HEK293 (cell line): Measurements from ENCODE around the gene AKT1.
A peak's percentile ranks its signal among the peaks of the same experiment; 100 is the strongest.

ENCODE experiments used
- CTCF ChIA-PET: fragments of 350-600 bp; formaldehyde crosslinking; extraction: SDS; loops from one replicate; lab custom pipeline; 2021; ENCODE audit warnings: antibody characterized with exemption; lab: Yijun Ruan, JAX
- POLR2A ChIA-PET: fragments of 300-600 bp; formaldehyde crosslinking; extraction: SDS; loops from one replicate; lab custom pipeline; 2020; ENCODE audit warnings: antibody characterized with exemption, inconsistent platforms; lab: Yijun Ruan, JAX
- H3K27ac ChIP-seq: fragments of 200-500 bp; sonication (Bioruptor generic); 2 replicates; pipeline ENCODE4 v1.5.1; 2014; ENCODE audit warnings: low read depth, low read length, control low read depth, inconsistent platforms; ENCODE audit errors: extremely low read depth
- H3K36me3 ChIP-seq, 2 experiments: fragments of 200-500 bp in 1 of 2; sonication (Bioruptor generic) in 1 of 2; 1 replicate in 1 of 2; 2 replicates in 1 of 2; pipeline ENCODE4 v1.5.1; 2014 to 2017; ENCODE audit warnings: inconsistent platforms in 2 of 2, low read length in 2 of 2; ENCODE audit not compliant: control insufficient read depth in 2 of 2, insufficient read depth in 1 of 2
- H3K4me1 ChIP-seq: fragments of 200-500 bp; sonication (Bioruptor generic); 2 replicates; pipeline ENCODE4 v1.5.1; 2014; ENCODE audit warnings: mild to moderate bottlenecking, low read length, inconsistent platforms; ENCODE audit not compliant: control insufficient read depth, insufficient read depth
- H3K4me3 ChIP-seq: 2 replicates; pipeline ENCODE4 v1.5.1; 2011; ENCODE audit warnings: low read depth, mild to moderate bottlenecking, control low read depth, low read length, moderate library complexity
- H3K9me3 ChIP-seq: fragments of 200-500 bp; sonication (Bioruptor generic); 2 replicates; pipeline ENCODE4 v1.5.1; 2014; ENCODE audit warnings: low read depth, low read length, inconsistent platforms; ENCODE audit not compliant: control insufficient read depth, insufficient read depth
- BCL11A ChIP-seq: fragments of 450-650 bp; formaldehyde crosslinking; IDR thresholded peaks from 2 replicates; pipeline ENCODE4 v1.5.1; 2016; ENCODE audit warnings: low read depth, missing biosample characterization, missing genetic modification characterization
- ELK4 ChIP-seq: IDR thresholded peaks from 2 replicates; pipeline ENCODE4 v1.6.1; 2011; ENCODE audit warnings: mild to moderate bottlenecking, low read depth, low read length, borderline replicate concordance
- GLIS1 ChIP-seq: fragments of 450-650 bp; formaldehyde crosslinking; IDR thresholded peaks from 2 replicates; pipeline ENCODE4 v1.5.1; 2016; ENCODE audit warnings: missing biosample characterization, missing genetic modification characterization
- HOXD13 ChIP-seq: sonication (generic); formaldehyde crosslinking; IDR thresholded peaks from 2 replicates; pipeline ENCODE4 v1.8.0; 2022; ENCODE audit warnings: missing genetic modification reagents, borderline replicate concordance
- PBX3 ChIP-seq: sonication (generic); formaldehyde crosslinking; IDR thresholded peaks from 2 replicates; pipeline ENCODE4 v1.8.1; 2022; ENCODE audit warnings: mild to moderate bottlenecking, moderate library complexity, missing genetic modification reagents
- PRDM10 ChIP-seq: fragments of 450-650 bp; formaldehyde crosslinking; IDR thresholded peaks from 2 replicates; pipeline ENCODE4 v1.5.1; 2016; ENCODE audit warnings: missing biosample characterization, missing genetic modification characterization
- PRDM2 ChIP-seq: fragments of 450-650 bp; formaldehyde crosslinking; IDR thresholded peaks from 2 replicates; pipeline ENCODE4 v1.5.1; 2016; ENCODE audit warnings: missing biosample characterization, missing genetic modification characterization, borderline replicate concordance
- RBAK ChIP-seq: fragments of 450-650 bp; formaldehyde crosslinking; IDR thresholded peaks from 2 replicates; pipeline ENCODE4 v1.5.1; 2016; ENCODE audit warnings: missing biosample characterization, missing genetic modification characterization
- ZBTB21 ChIP-seq: fragments of 450-650 bp; formaldehyde crosslinking; IDR thresholded peaks from 2 replicates; pipeline ENCODE4 v1.5.1; 2017; ENCODE audit warnings: missing biosample characterization, missing genetic modification characterization
- ZNF138 ChIP-seq: fragments of 450-650 bp; formaldehyde crosslinking; IDR thresholded peaks from 2 replicates; pipeline ENCODE4 v1.5.1; 2016; ENCODE audit warnings: missing biosample characterization, missing genetic modification characterization, borderline replicate concordance
- ZNF2 ChIP-seq: fragments of 450-650 bp; formaldehyde crosslinking; IDR thresholded peaks from 2 replicates; pipeline ENCODE4 v1.5.1; 2016; ENCODE audit warnings: missing biosample characterization, missing genetic modification characterization
- ZNF211 ChIP-seq: fragments of 450-650 bp; formaldehyde crosslinking; IDR thresholded peaks from 2 replicates; pipeline ENCODE4 v1.5.1; 2016; ENCODE audit warnings: low read depth, missing biosample characterization, missing genetic modification characterization
- ZNF221 ChIP-seq: fragments of 450-650 bp; formaldehyde crosslinking; IDR thresholded peaks from 2 replicates; pipeline ENCODE4 v1.5.1; 2017; ENCODE audit warnings: missing biosample characterization, missing genetic modification characterization, borderline replicate concordance
- ZNF223 ChIP-seq: fragments of 450-650 bp; formaldehyde crosslinking; IDR thresholded peaks from 2 replicates; pipeline ENCODE4 v1.5.1; 2016; ENCODE audit warnings: missing biosample characterization, missing genetic modification characterization
- ZNF350 ChIP-seq: fragments of 450-650 bp; formaldehyde crosslinking; IDR thresholded peaks from 2 replicates; pipeline ENCODE4 v1.5.0; 2017; ENCODE audit warnings: missing biosample characterization, mild to moderate bottlenecking, missing genetic modification characterization
- ZNF585B ChIP-seq: fragments of 450-650 bp; formaldehyde crosslinking; IDR thresholded peaks from 2 replicates; pipeline ENCODE4 v1.5.1; 2016; ENCODE audit warnings: missing biosample characterization, missing genetic modification characterization
- ZNF621 ChIP-seq: fragments of 450-650 bp; formaldehyde crosslinking; IDR thresholded peaks from 2 replicates; pipeline ENCODE4 v1.5.1; 2017; ENCODE audit warnings: missing biosample characterization, missing genetic modification characterization
- ZNF639 ChIP-seq: fragments of 450-650 bp; formaldehyde crosslinking; IDR thresholded peaks from 2 replicates; pipeline ENCODE4 v1.5.1; 2016; ENCODE audit warnings: missing biosample characterization, missing genetic modification characterization
- ZNF645 ChIP-seq: fragments of 450-650 bp; formaldehyde crosslinking; IDR thresholded peaks from 2 replicates; pipeline ENCODE4; 2016; ENCODE audit warnings: missing biosample characterization, missing genetic modification characterization
- ZNF747 ChIP-seq: fragments of 450-650 bp; formaldehyde crosslinking; IDR thresholded peaks from 2 replicates; pipeline ENCODE4 v1.5.1; 2016; ENCODE audit warnings: missing biosample characterization, missing genetic modification characterization
- ZNF792 ChIP-seq: fragments of 450-650 bp; formaldehyde crosslinking; IDR thresholded peaks from 2 replicates; pipeline ENCODE4 v1.5.1; 2016; ENCODE audit warnings: missing biosample characterization, missing genetic modification characterization
- ZNF843 ChIP-seq: fragments of 450-650 bp; formaldehyde crosslinking; IDR thresholded peaks from 2 replicates; pipeline ENCODE4 v1.5.1; 2016; ENCODE audit warnings: missing biosample characterization, missing genetic modification characterization

Gene AKT1

GRCh38 chr14:104786091-104786586 lies 9.4 kb downstream of the AKT1 start (continued):
- TF ChIP-seq PRDM2 (tag by site-specific recombination) (no peak), ZNF585B (no peak)

GRCh38 chr14:104785708-104786080 lies 9.9 kb downstream of the AKT1 start:
- peaks cover 0 to 87% of the 10 kb centered on the region in 2 experiments; a peak in 1 of 3 replicates for H3K36me3 ChIP-seq
- H3K27ac ChIP-seq: no peak overlapping the region
- POLR2A ChIA-PET: no interaction called here
- CTCF ChIA-PET: no interaction called here
- no peak overlapping the region for H3K4me3 ChIP-seq
- no peaks in the 10 kb centered on the region for H3K9me3 ChIP-seq
- H3K4me1 ChIP-seq: no peaks in the 10 kb centered on the region
- no peak for TF ChIP-seq ZNF350
- TF ChIP-seq HOXD13: no peak
- no peak for TF ChIP-seq ZNF223
- TF ChIP-seq ZNF645 (tag by site-specific recombination): no peak
- TF ChIP-seq PBX3: no peak
- no peak for TF ChIP-seq RBAK (tag by site-specific recombination)
- TF ChIP-seq PRDM10: 0 out of 2 replicates have a peak, but pooled peaks have one; percentile 29
- TF ChIP-seq ZNF2 (tag by site-specific recombination): no peak
- no peak for TF ChIP-seq ZNF211 (tag by site-specific recombination)
- TF ChIP-seq GLIS1: peak; percentile 82
- no peak for TF ChIP-seq ELK4
- TF ChIP-seq ZNF621: no peak
- TF ChIP-seq ZNF843 (tag by site-specific recombination): no peak
- TF ChIP-seq ZNF221 (tag by site-specific recombination): no peak
- no peak for TF ChIP-seq ZNF747 (tag by site-specific recombination)
- no peak for TF ChIP-seq ZNF639 (tag by site-specific recombination)
- no peak for TF ChIP-seq ZNF792 (tag by site-specific recombination)
- no peak for TF ChIP-seq ZBTB21 (tag by site-specific recombination)
- TF ChIP-seq ZNF138 (tag by site-specific recombination): no peak
- TF ChIP-seq BCL11A (tag by site-specific recombination): 0 out of 2 replicates have a peak, but pooled peaks have one; percentile 24
